ENCODE measurements around the gene TSPOAP1.

- TF ChIP-seq, protein P1, sequence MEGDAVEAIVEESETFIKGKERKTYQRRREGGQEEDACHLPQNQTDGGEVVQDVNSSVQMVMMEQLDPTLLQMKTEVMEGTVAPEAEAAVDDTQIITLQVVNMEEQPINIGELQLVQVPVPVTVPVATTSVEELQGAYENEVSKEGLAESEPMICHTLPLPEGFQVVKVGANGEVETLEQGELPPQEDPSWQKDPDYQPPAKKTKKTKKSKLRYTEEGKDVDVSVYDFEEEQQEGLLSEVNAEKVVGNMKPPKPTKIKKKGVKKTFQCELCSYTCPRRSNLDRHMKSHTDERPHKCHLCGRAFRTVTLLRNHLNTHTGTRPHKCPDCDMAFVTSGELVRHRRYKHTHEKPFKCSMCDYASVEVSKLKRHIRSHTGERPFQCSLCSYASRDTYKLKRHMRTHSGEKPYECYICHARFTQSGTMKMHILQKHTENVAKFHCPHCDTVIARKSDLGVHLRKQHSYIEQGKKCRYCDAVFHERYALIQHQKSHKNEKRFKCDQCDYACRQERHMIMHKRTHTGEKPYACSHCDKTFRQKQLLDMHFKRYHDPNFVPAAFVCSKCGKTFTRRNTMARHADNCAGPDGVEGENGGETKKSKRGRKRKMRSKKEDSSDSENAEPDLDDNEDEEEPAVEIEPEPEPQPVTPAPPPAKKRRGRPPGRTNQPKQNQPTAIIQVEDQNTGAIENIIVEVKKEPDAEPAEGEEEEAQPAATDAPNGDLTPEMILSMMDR (IDR thresholded peaks at IDR 0.05) = no peak
- no peak for TF ChIP-seq POLR2A (IDR thresholded peaks at IDR 0.05)
Measured at GRCh38 chr17:58336456-58337209, 8.0 kb upstream of the TSPOAP1 start.

All from testis (tissue), 2 donors.